Renal pelvis (tissue), 12 donors: ENCODE results near the gene TWIST1. TPM values are rescaled to one million over a fixed set of nuclear protein-coding genes. Genes with fewer than 3 reads are reported as not detected.

ENCODE experiments used
- DNase-seq: peaks from one replicate; pipeline ENCODE4 v3.0.0-alpha.2; 2013
- long read RNA-seq, 16 experiments: transcript quantifications; one replicate each; lab custom pipeline, GENCODE V29; 2026
- polyA plus RNA-seq, 3 donors: library from polyadenylated mRNA; unstranded; fragments of 120-200 nt; gene quantifications; one replicate each; pipeline ENCODE4 v1.2.1, GENCODE V29; 2013; ENCODE audit not compliant: insufficient read length in 3 of 3

Gene TWIST1
- polyA plus RNA-seq, result 1 to 10 TPM; 5.3 to 7.9 (median 7.1) TPM
- long read RNA-seq, donor 1, transcript TWIST1-201 (2 exons, 1,666 nt), result major isoform, 9 of 36 reads
- long read RNA-seq, donor 1, partial matches to known transcripts, result 27 of 36 reads
- long read RNA-seq, donor 1, other reads (novel, unspliced or antisense), result 0 of 36 reads
- long read RNA-seq, donor 2, partial matches to known transcripts, result 15 of 19 reads
- long read RNA-seq, donor 2, other reads (novel, unspliced or antisense), result 0 of 19 reads
- long read RNA-seq, donor 3, transcript TWIST1-201 (2 exons, 1,666 nt), result major isoform, 11 of 27 reads
- long read RNA-seq, donor 3, partial matches to known transcripts, result 16 of 27 reads
- long read RNA-seq, donor 3, other reads (novel, unspliced or antisense), result 0 of 27 reads
- long read RNA-seq, donor 4, transcript TWIST1-201 (2 exons, 1,666 nt), result major isoform, 5 of 16 reads
- long read RNA-seq, donor 4, partial matches to known transcripts, result 11 of 16 reads
- long read RNA-seq, donor 4, other reads (novel, unspliced or antisense), result 0 of 16 reads
- long read RNA-seq, donor 5, partial matches to known transcripts, result 0 of 3 reads
- long read RNA-seq, donor 5, other reads (novel, unspliced or antisense), result 0 of 3 reads
- long read RNA-seq, donor 6, transcript TWIST1-201 (2 exons, 1,666 nt), result major isoform, 5 of 5 reads
- long read RNA-seq, donor 6, partial matches to known transcripts, result 0 of 5 reads
- long read RNA-seq, donor 6, other reads (novel, unspliced or antisense), result 0 of 5 reads
- long read RNA-seq, donor 7, transcript TWIST1-201 (2 exons, 1,666 nt), result major isoform, 8 of 21 reads
- long read RNA-seq, donor 7, partial matches to known transcripts, result 12 of 21 reads
- long read RNA-seq, donor 7, other reads (novel, unspliced or antisense), result 0 of 21 reads
- long read RNA-seq, donor 8, transcript TWIST1-201 (2 exons, 1,666 nt), result major isoform, 21 of 95 reads
- long read RNA-seq, donor 8, partial matches to known transcripts, result 71 of 95 reads
- long read RNA-seq, donor 8, other reads (novel, unspliced or antisense), result 0 of 95 reads
- long read RNA-seq, donor 9, transcript TWIST1-201 (2 exons, 1,666 nt), result major isoform, 5 of 20 reads
- long read RNA-seq, donor 9, partial matches to known transcripts, result 15 of 20 reads
- long read RNA-seq, donor 9, other reads (novel, unspliced or antisense), result 0 of 20 reads
- long read RNA-seq, donor 10, transcript TWIST1-201 (2 exons, 1,666 nt), result major isoform, 7 of 18 reads
- long read RNA-seq, donor 10, partial matches to known transcripts, result 11 of 18 reads
- long read RNA-seq, donor 10, other reads (novel, unspliced or antisense), result 0 of 18 reads
- long read RNA-seq, donor 11, transcript TWIST1-201 (2 exons, 1,666 nt), result major isoform, 6 of 12 reads
- long read RNA-seq, donor 11, partial matches to known transcripts, result 6 of 12 reads
- long read RNA-seq, donor 11, other reads (novel, unspliced or antisense), result 0 of 12 reads
- long read RNA-seq, donor 12, transcript TWIST1-201 (2 exons, 1,666 nt), result major isoform, 6 of 19 reads
- long read RNA-seq, donor 12, partial matches to known transcripts, result 13 of 19 reads
- long read RNA-seq, donor 12, other reads (novel, unspliced or antisense), result 0 of 19 reads
- long read RNA-seq, donor 13, transcript TWIST1-201 (2 exons, 1,666 nt), result major isoform, 5 of 16 reads
- long read RNA-seq, donor 13, partial matches to known transcripts, result 11 of 16 reads
- long read RNA-seq, donor 13, other reads (novel, unspliced or antisense), result 0 of 16 reads
- long read RNA-seq, donor 14, transcript TWIST1-201 (2 exons, 1,666 nt), result major isoform, 12 of 41 reads
- long read RNA-seq, donor 14, partial matches to known transcripts, result 29 of 41 reads
- long read RNA-seq, donor 14, other reads (novel, unspliced or antisense), result 0 of 41 reads
- long read RNA-seq, donor 15, partial matches to known transcripts, result 0 of 4 reads
- long read RNA-seq, donor 15, other reads (novel, unspliced or antisense), result 0 of 4 reads
- long read RNA-seq, donor 16, partial matches to known transcripts, result 0 of 4 reads
- long read RNA-seq, donor 16, other reads (novel, unspliced or antisense), result 0 of 4 reads

DNA sequence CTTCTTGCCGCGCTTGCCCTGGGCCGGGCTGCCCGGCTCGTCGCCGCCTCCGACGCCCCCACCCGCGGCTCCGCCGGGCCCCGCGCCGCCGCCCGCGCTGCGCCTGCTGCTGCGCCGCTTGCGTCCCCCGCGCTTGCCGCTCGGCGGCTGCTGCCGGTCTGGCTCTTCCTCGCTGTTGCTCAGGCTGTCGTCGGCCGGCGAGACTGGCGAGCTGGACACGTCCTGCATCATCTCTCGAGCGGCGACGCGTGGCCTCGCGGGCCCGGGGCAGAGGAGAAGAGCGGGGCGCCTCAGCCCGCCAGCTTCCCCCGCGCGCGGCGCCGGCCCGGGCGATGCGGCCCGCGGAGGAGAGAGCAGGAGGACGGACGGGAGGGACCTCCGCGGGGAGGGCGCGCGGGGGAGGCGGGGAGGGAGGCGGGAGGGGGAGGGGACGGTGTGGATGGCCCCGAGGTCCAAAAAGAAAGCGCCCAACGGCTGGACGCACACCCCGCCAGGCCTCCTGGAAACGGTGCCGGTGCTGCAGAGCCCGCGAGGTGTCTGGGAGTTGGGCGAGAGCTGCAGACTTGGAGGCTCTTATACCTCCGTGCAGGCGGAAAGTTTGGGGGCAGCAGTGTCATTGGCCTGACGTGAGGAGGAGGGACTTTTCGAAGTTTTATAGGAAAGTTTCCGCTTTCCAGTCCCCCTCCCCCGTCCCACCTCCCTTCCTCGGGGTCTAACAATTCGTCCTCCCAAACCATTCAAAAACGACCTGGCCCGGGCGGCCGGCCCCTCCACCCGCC, at the start of gene TWIST1:
Gene TWIST1, minus strand, starts transcription at position 546 of the 779 bp plus-strand sequence. Its CDS starts 315 bp downstream, at position 231.
- peak; percentile 76 for DNase-seq

DNA sequence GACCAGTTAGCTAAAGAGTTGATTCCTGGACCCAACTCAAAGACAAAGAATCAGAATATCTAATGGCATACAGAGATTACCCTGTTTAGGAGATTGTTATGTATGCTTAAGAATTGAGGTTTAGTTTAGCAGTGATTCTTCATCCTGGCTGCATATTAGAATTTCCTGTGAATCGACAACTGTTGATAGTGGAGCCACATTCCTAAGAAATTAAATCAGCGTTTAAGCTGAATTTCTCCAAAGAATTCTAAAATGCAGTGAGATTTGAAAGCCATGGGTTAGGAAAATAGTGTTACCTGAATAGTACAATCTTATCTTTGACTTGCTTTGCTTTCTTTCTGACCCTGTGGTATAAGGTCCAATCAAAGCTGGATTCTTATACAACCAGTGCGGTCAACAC, 44.2 kb upstream of the TWIST1 start:
- DNase-seq, result no peak

- DNase-seq, result peak; percentile 48
Observed at GRCh38 chr7:19146699-19147098, 29.3 kb upstream of the TWIST1 start.

DNA sequence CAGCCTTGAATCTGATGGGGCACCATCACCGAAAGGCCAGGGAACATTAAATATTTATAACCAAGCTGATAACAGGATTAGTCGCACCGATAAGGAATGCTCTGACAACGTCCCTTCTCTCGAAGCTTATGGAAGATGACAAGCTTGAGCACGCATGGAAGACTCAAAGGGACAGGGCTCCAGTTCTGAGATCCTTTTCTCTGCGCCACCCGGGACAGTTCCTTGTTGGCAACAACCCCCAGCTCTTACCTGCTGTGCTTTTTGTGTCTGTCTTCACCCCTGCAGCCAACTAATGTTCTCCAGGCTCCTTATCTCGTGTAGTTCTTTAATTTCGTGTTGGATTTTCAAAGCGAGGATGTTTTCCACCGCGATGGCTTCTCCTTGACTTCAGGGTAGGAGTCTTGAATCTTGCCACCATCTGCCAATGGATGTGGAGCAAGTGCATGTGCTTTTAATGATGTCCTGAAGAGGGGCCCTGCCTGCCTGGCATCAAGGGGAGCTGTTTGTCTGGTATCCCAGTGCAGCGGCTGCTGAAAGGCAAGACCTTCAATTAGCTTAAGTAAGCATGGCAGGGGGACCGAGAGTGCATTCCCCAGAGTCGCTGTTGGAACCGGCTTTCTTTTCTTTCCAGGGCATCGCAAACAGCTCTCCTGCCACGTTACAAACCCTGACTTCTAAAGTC, 28.1 kb upstream of the TWIST1 start:
- DNase-seq, result no peak

DNA sequence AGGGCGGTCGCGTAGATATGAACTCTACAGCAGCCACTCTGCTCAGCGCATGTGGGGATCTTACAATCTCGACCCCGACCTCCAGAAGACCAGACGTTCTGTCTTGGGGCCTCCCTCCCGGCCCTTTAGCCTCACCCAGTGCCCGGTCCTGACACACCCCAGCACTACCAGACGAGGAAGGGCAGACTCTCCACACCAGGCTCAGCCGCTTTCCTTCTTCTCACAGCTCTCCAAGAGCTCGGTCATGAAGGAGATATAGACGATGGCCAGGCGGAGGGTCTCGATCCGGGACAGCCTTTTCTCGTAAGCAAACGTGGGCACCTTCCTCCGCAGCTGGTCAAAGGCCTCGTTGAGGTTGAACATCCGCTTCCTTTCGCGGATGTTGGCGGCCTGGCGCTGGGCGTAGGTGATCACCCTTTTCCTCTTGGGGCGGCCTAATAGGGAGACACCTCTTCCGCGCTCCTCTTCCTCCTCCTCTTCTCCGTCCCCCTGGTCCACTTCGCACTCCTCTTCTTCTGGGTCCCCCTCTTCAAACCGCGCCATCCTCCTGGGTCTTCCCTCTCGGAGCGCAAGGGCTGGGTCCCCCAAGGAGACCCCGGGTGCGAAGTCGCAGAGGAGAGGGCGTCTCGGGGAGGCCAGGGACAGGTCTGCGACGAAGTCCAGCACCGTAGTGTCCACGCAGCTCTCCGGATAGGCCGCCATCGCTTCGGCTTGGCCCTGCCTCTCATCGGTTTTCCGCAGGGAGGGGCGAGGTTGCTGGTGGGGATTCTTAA, 27.4 kb upstream of the TWIST1 start, which contains the start of gene FERD3L:
Gene FERD3L, minus strand, starts transcription at position 761 of the 773 bp plus-strand sequence. Its CDS starts 59 bp downstream, at position 702.
- DNase-seq, result no peak

DNA sequence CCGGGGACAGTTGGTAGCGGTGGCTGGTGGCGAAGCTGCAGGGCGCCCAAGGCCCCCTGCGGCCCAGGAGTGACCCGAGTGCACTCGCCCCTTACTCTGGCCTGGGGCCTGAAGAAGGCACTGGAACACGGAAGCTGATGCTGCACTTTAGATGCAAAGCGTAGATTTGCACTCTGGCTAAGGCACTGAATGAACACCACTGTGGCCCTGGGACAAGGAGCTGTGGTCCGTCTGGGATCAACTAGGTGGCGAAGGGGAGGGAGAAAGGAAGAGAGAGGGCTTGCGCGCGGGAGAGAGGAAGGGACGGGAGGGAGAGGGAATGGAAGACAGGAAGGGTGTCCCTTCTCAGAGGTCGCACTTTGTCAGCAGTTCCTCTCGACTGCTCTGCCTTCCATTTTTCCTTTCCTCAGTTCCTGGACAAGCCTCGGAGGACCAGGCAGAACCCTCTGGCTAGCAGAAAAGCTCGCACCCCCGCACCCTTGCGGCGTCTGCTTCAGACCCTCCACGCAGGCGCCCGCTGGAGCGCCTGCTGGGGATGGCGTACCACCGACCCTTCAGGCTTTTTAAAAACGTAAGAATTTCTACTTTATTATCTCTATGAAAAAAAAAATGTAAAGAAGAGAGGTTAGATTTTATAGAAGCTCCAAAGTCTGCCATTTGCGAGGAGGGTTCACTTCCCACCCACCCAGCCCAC, 26.6 kb upstream of the TWIST1 start:
- DNase-seq, result no peak

- DNase-seq, result no peak
Observed at GRCh38 chr7:19139706-19140327, 22.4 kb upstream of the TWIST1 start.

GRCh38 chr7:19133886-19134285, 16.4 kb upstream of the TWIST1 start:
- no peak for DNase-seq

DNA sequence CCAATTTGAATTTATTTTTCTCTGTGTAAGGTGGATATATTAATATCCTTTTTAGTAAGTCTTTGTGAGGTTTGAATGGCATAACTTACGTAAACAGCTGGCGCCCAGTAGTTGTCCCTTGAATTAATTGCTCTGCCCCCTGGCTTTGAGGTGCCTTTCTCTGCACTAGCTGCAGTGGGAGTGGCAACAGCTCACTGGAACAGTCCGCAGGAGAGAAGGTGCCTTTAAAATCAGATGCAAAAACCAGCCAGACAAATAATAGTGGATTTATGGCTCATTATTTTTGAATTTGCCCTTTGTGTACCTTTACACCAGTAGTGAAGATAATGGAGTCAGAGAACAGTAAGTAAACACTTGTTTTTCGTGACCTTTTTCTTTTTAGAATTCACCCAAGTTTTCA, 16.0 kb upstream of the TWIST1 start:
- DNase-seq, result no peak

GRCh38 chr7:19128856-19129255, 11.4 kb upstream of the TWIST1 start:
- no peak for DNase-seq

GRCh38 chr7:19121977-19122588, 4.6 kb upstream of the TWIST1 start:
- no peak for DNase-seq

DNA sequence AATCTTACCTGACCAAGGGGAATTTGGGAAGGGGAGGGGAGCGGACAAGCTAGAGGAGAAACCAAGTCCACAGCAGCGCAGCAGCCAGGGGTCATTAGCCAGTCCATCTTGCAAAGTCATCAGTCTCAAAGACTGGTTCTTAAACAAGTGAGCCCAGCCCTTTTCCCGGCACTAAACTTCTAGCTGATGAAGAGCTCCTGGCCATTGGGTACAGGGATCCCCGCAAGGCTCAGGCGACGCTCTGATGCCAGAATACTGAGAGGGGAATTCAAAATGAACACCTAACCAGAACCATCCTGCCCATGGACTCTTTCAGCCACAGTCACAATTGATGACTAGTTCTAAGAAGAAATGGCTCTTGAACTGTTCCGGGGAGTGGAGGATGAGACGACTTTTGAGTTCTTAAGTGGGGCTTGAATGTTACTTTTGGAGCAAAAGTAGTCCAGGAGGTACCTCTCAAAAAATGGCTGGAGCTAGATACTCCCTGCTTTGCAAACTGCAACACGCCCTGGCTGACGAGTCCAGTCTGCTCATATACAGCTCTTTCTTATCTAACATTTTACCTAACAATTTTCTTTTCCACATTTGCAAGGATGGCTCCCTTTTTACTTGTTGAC, 2.5 kb upstream of the TWIST1 start:
- no peak for DNase-seq

- DNase-seq, result no peak
Observed at GRCh38 chr7:19119372-19119771, 1.9 kb upstream of the TWIST1 start.

DNA sequence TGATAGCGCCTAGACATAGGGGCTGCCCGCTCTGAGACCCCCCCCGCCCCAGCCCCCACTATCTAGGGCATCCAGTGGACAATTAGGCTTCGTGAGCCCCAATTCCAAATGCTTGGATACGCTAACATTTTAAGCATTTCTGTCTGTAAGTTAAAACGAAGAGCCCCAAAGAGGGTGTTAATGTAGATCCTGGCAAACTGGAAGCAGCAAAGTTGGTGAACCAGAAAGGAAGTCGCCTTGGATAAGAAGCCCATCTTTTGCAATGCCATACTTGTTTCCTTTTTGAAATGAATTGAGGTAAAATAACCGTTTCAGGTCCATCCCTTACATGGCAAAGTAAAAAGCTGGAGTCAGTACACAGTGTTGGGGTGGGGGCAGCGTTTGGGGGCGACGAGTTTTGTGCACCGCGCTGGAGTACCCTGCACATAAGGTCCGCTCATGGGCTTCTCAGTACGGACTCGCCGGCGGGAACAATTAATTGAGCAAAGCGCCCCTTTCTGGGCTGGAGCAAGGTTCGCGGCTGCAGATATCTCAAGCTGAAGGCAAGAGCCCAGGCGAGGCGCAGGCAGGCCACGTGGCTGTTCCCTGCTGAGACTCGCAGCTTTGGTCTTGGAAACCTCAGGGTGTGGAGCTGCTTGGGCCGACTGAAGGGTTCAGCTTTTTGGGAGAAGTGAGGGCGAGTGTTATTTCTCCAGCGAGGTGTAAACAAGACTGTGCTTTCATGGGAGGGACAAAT, 1.4 kb upstream of the TWIST1 start:
- no peak for DNase-seq
